HAP-1 (cell line): Measurements from ENCODE around the gene MDFI.

Experiments
- DNase-seq, 2 experiments: peaks; one replicate each; pipeline ENCODE4 v3.0.0-alpha.2; 2016 to 2020; ENCODE audit warnings: low spot score in 2 of 2
- H3K27me3 ChIP-seq: fragments of 250-450 bp; sonication (Bioruptor Pico); 2 replicates; pipeline ENCODE4 v1.5.1; 2020; ENCODE audit warnings: low read depth, mild to moderate bottlenecking, moderate library complexity
- H3K36me3 ChIP-seq: fragments of 250-450 bp; sonication (Bioruptor Pico); replicated peaks from 2 replicates; pipeline ENCODE4 v1.5.1; 2020; ENCODE audit warnings: mild to moderate bottlenecking
- H3K4me1 ChIP-seq: fragments of 250-450 bp; sonication (Bioruptor Pico); 2 replicates; pipeline ENCODE4 v1.5.1; 2020; ENCODE audit warnings: mild to moderate bottlenecking
- H3K4me3 ChIP-seq: fragments of 250-450 bp; sonication (Bioruptor Pico); 2 replicates; pipeline ENCODE4 v1.5.1; 2020; ENCODE audit warnings: mild to moderate bottlenecking, moderate library complexity
- H3K9me3 ChIP-seq: fragments of 250-450 bp; sonication (Bioruptor Pico); 2 replicates; pipeline ENCODE4 v1.5.1; 2020; ENCODE audit warnings: mild to moderate bottlenecking, moderate library complexity
- in situ Hi-C: fragments of 300-500 bp; cut with MboI; formaldehyde crosslinking; loops from 3 replicates; pipeline ENCODE4 v1.14.3; 2020; ENCODE audit warnings: low sequenced_read_pairs, inconsistent platforms, mixed read lengths

The MDFI gene

DNA sequence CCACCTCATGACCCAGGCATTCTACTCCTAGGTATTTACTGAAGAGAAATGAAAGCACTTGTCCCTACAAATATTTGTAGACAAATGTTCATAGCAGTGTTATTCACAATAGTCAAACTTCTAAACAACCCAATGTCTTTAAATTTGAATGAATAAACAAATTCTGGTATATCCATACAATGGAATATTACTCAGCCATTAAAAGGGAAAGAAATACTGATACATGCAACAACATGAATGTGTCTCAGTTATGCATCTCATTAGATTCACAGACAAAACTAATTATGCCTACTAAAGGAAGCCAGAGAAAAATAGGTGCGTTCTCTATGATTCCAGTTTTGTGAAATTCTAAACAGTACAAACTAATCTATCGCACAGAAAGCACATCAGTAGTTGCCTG, 30.7 kb downstream of the MDFI start:
- Histone ChIP-seq H3K9me3 (no peaks in the 10 kb centered on the region), H3K27me3 (peaks cover 3% of the 10 kb centered on the region; the same call in 1 of the 2 replicates), H3K4me3 (no peak overlapping the region), H3K36me3 (no peaks in the 10 kb centered on the region), H3K4me1 (no peaks in the 10 kb centered on the region)
- in situ Hi-C loops: no loop called here
- DNase-seq: no peak

DNA sequence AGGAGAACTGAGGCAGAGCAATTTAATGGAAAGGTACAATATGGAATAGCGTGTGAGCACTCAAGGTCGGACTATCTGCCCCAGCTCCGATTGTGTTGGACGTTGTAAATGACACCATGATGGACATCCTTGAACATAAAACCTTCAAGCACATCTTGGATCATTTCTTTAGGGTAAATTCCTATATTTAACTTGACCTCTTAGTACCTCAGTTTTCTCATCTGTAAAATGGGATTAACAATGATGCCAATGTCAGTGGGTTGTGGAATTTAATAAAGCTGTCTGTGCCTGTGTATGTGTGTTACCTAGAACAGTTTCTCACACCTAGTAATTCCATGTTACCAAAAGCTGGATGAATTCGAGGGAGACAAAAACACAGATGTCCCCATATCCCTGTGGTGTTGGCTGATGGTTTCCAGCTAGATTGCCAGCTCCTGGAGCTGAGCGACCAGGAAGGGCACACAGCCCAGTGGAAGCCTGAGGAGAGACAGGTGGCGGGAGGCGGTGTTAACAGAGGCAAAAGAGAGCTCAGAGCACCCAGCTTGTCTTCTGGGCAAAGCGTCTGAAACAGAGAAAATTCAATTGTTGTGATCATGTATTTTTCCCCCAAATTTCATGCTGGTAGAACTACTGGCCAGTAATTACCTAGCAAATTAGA, 32.6 kb downstream of the MDFI start:
- Histone ChIP-seq H3K27me3 (0 out of 2 replicates have a peak, but pooled peaks cover 3% of the 10 kb centered on the region), H3K4me3 (no peak overlapping the region), H3K4me1 (no peaks in the 10 kb centered on the region), H3K36me3 (no peaks in the 10 kb centered on the region), H3K9me3 (no peaks in the 10 kb centered on the region)
- no peak for DNase-seq
- in situ Hi-C loops: no loop called here

DNA sequence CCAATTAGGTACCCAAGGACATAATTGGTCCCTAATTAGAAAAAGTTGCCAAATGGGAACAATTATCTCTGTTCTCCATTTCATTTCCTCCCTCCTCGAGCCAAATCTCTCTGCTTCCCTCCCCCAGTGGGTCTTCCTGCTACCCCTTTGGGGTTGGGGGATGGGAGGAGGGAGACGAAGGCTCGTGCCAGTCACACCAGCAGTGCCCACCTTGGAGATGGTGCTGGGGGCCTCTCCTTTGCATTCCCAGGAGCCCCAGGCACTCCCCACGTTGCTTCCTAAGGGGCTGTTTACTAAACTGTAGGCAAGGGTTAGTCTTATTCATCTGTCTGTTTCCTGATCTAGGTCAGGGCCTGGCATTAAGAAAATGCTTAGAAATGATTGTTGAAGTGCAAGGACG, 33.1 kb downstream of the MDFI start:
- Histone ChIP-seq H3K4me3 (no peak overlapping the region), H3K9me3 (no peaks in the 10 kb centered on the region), H3K36me3 (no peaks in the 10 kb centered on the region), H3K27me3 (0 out of 2 replicates have a peak, but pooled peaks cover 3% of the 10 kb centered on the region), H3K4me1 (no peaks in the 10 kb centered on the region)
- in situ Hi-C loops: no loop called here
- DNase-seq: no peak

DNA sequence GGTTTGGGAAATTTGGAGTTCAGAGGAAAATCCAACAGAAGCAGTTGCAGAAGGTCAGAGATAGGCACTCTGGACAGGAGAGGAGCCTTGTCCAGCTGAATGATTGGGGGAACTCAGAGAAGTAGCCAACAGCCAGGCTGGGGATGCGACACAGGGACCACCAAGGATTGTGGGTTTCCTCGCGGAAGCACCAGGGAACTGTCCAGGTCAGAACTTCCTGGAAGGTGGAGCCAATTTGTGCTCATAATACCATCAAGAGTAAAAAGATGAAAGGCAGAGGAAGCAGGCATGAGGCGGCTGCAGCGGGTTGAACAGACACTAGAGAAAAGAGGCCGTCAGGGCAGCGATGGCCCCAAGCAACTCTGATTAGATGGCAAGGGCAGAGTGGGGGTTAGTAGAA, 33.7 kb downstream of the MDFI start:
- in situ Hi-C loops: no loop called here
- H3K9me3 ChIP-seq: no peaks in the 10 kb centered on the region
- no peak for DNase-seq
- no peak overlapping the region for H3K4me3 ChIP-seq
- H3K4me1 ChIP-seq: no peaks in the 10 kb centered on the region
- H3K27me3 ChIP-seq: 0 out of 2 replicates have a peak, but pooled peaks cover 3% of the 10 kb centered on the region
- H3K36me3 ChIP-seq: no peaks in the 10 kb centered on the region

DNA sequence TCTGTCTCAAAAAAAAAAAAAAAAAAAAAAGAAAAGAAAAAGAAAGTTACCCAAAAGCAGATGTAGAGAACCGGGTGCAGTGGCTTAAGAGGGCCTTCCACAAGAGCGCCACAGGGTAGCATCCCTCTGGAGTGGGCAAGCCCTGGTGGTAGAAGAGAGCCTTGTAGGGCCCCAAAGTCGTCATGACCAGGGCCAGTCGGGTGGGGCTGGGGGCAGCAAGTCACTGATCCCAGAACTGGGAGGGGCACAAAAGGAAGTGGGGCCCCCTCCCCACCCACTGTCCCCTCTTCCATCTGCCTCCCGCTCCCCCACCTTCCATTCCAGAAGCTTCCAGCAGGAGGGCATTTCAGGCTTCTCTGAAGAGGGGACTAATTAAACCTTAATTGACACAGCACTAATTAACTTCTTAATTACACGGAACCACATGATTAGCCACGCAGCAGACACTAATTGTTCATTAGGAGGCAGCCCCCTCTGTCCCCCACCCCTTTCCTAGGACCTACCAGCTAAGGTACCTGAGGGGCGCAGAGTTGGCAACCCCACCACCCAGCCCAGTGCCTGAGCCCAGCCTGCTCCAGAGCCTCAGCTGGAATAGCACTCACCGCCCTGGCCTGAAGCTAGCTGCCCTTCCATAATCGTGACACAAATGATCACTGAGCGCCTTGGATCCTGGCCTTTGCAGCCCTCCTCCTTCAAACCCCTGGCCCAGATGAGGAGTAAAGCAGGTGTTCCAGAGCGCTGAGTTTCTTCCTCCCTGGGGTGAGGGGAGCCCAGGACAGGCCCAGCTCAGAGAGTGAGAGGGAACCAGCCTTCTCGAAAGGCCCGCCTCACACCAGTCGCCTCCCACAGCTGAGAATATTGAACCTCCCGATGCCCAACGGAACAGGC, 34.8 kb downstream of the MDFI start:
- in situ Hi-C loops: no loop called here
- Histone ChIP-seq H3K36me3 (no peaks in the 10 kb centered on the region), H3K4me1 (no peaks in the 10 kb centered on the region), H3K9me3 (no peaks in the 10 kb centered on the region), H3K27me3 (no peaks in the 10 kb centered on the region), H3K4me3 (no peak overlapping the region)
- no peak for DNase-seq

DNA sequence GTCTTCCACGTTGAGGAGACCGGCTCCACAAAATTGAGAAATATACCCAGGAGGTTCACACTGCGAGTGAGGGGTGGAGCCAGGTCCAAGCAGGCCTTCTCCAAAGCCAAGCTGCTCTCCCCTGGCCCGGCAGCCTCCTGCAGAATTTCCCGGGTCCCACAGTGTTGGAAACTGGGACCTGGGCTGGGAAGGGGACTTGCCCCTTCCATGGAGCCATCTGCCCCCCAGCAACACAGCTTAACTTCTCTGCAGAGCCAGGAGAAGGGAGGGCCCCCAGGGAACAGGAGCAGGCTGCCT, 35.4 kb downstream of the MDFI start:
- H3K4me1 ChIP-seq: no peaks in the 10 kb centered on the region
- no peaks in the 10 kb centered on the region for H3K27me3 ChIP-seq
- H3K36me3 ChIP-seq: no peaks in the 10 kb centered on the region
- no peak for DNase-seq
- no peaks in the 10 kb centered on the region for H3K9me3 ChIP-seq
- no peak overlapping the region for H3K4me3 ChIP-seq
- in situ Hi-C loops: no loop called here

DNA sequence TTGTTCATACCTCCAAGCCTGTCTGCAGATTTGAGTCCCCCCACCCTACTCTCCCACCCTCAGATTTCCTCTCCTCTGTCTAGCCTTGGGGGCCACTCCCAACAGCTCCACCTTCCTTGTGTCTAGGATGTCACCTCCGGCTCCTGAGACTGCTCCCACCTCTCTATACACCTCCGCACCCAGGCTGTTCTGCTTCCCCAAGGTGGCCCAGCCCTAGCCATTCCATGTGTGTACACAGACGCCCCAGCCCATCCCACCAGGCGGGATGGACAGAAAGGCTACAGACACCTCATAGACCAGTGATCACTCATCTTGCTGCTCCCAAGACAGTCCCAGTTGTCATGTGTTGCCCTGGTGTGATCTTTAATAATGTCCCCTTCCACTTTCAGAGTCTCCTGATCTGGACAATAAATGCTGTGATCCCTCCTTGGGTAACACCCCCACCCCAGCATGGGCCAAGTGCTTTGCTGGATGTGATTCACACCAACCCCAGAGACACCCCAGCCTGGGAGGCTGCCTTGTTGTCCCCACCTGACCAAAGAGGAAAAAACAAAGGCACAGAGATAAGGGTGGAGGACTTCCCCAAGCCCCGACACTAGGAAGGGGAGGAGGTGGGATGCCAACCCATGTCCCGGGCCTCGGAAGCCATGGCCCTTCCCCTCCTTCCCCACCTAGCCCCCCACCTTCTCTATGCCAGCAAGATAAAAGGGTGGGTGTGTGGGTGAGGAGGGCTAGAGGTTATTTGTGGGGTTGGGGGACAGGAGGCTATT, 36.1 kb downstream of the MDFI start:
- no peaks in the 10 kb centered on the region for H3K36me3 ChIP-seq
- DNase-seq: no peak
- no peaks in the 10 kb centered on the region for H3K4me1 ChIP-seq
- in situ Hi-C loops: no loop called here
- H3K27me3 ChIP-seq: no peaks in the 10 kb centered on the region
- H3K9me3 ChIP-seq: no peaks in the 10 kb centered on the region
- H3K4me3 ChIP-seq: no peak overlapping the region

DNA sequence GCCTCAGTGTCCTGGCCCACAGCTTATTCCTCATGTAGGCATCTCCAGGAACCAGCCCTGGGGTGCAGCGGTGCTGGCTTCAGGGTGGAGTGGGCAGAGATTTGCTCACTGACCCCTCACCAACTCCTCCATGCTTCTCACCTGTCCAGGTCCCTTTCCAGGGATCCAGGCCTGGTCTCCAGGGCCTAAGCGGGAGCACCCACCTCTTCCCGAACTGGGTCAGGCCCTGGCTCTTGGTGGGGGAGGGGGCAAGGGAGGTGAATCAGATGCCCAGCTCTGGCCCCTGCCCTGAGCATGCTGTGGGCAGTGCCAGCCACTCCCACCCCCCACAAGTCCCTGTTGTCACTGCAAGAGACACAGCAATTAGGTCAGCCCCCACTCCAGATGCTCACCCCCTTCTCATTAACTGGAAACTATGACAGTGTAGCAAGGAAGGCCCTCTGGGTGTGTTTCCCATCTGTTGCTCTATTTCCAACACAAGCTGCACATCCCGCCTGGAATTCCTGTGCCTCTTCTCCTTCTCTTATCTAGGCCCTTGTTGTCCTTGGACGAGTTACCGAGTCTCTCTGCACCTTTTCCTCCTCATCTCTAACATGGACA, 37.0 kb downstream of the MDFI start:
- in situ Hi-C loops: no loop called here
- no peaks in the 10 kb centered on the region for H3K36me3 ChIP-seq
- no peaks in the 10 kb centered on the region for H3K4me1 ChIP-seq
- DNase-seq: no peak
- H3K9me3 ChIP-seq: no peaks in the 10 kb centered on the region
- H3K4me3 ChIP-seq: no peak overlapping the region
- H3K27me3 ChIP-seq: no peaks in the 10 kb centered on the region

DNA sequence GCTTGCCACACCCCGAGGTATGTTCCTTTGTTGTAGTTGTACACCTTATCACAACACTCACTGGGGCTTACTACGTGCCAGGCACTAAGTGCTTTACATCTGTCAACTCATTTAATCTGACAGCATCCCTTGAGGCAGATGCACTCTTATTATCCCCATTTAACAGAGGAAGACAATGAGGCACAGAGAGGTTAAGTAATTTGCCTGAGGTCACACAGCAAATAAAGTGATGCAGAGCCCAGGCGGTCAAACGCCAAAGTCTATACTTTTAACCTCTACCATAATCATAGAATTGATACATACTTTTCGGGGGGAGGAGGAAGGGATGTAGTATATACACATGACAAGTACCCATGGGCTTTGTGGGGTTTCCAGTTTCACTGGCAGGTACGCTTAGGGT, 37.7 kb downstream of the MDFI start:
- Histone ChIP-seq H3K4me3 (no peak overlapping the region), H3K27me3 (no peaks in the 10 kb centered on the region), H3K9me3 (no peaks in the 10 kb centered on the region), H3K36me3 (no peaks in the 10 kb centered on the region), H3K4me1 (no peaks in the 10 kb centered on the region)
- in situ Hi-C loops: no loop called here
- DNase-seq: no peak

DNA sequence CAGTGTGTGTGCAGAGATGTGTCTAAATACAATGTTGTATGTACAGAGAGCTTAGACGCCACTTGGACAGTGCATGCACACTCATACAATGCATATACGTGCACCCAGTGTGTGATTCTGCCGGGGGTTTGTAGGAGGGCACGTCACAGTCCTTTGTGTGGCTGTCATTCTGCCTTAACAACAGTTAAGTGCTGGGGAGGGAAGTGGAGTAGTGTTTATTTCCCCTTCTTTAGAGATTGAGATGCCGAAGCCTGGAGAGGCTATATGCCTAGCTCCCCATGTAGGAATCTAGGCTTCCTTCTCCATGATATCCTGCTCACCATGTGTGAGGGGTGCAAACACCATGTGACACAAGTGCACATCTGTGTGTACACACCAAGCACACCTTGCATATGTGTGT, 38.2 kb downstream of the MDFI start:
- Histone ChIP-seq H3K9me3 (no peaks in the 10 kb centered on the region), H3K4me3 (no peak overlapping the region), H3K4me1 (no peaks in the 10 kb centered on the region), H3K36me3 (no peaks in the 10 kb centered on the region), H3K27me3 (no peaks in the 10 kb centered on the region)
- in situ Hi-C loops: no loop called here
- DNase-seq: no peak

DNA sequence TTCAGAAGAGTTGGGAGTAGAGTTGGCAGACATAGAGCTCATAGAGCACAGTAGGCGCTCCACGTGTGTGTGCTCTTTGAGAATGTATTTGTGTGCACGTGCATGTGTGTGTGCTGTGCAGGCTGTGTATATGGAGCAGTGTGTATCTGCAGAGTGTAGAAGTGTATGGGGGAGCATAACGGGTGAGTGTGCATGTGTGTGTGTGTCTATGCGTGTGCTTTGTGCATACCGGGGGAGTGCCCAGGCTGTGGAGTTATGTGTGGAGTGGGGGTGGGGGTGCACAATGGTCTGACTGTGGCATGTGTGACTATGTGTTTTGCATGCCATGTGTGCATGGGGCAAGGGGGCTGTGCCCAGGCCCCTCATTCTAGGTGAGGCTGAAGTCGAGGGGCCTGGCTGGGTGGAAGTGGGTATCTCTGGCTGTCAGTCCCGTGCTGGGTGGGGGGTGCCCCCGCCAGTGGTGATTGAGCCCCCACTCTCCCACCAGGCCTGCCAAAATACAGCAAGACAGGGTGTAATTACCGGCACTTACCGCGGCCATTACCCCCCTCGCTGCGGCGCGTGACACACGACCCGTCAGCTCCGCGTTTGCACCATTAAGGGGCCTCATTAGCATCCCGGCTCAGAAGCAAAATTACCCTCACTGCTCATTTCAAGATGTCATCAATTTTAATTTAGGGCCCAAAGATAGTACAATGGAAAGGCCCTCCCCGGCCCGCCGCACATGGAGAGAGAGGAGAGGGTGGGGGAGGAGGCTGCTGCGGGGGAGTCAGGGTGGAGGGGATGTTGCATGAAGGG, 39.1 kb downstream of the MDFI start:
- Histone ChIP-seq H3K9me3 (no peaks in the 10 kb centered on the region), H3K4me1 (no peaks in the 10 kb centered on the region), H3K4me3 (no peak overlapping the region), H3K36me3 (no peaks in the 10 kb centered on the region), H3K27me3 (no peaks in the 10 kb centered on the region)
- in situ Hi-C loops: no loop called here
- no peak for DNase-seq

DNA sequence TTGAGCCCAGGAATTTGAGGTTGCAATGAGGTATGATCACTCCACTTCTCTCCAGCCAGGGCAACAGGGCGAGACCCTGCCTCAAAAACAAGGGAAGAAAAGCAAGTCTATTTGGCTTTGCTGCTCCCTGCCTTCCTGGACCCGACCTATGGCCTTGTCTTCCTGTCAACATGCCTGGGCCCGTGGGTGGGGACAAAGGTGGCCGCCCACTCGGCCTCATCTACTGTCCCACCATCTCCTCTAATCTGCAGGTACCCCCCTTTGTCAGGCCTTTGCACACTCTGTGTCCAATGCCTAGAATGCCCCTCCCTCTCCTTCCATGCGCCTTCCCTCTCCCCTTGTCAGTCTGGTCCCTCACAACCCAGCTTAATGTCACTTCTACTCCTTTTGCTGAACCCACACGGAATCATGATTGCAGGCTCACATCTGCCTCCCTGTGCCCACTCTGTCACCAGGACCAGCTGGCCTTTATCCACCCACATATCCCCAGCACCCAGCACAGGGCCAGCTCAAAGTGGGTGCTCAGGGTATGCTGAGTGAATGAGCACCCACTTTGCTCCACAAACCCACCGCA, 40.3 kb downstream of the MDFI start:
- H3K9me3 ChIP-seq: no peaks in the 10 kb centered on the region
- no peaks in the 10 kb centered on the region for H3K4me1 ChIP-seq
- H3K36me3 ChIP-seq: no peaks in the 10 kb centered on the region
- no peak for DNase-seq
- in situ Hi-C loops: no loop called here
- H3K27me3 ChIP-seq: no peaks in the 10 kb centered on the region
- H3K4me3 ChIP-seq: no peak overlapping the region

DNA sequence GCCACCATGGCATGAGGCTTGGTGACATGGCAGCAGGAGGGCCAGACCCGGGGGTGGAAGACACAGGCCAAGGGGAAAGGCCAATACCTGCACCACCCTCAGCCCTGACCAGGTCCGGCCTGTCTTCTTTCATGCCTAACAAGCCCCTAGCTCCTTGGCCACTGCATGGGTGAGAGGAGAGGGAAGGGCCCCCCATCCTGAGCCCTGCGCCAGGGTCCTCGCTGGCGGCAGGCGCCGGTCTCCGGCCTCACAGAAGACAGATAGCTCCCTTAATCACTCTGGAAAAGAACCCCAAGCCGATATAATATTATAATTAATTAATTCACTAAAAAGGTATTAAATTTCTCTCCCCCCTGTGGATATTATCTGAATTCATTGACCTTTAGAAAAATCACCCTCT, 41.4 kb downstream of the MDFI start:
- in situ Hi-C loops: loop anchor here (5.0 kb wide), 2 partner anchors 82 to 307 kb away; no protein-coding TSS in a partner anchor
- no peak for DNase-seq
- Histone ChIP-seq H3K36me3 (no peaks in the 10 kb centered on the region), H3K4me1 (no peaks in the 10 kb centered on the region), H3K9me3 (no peaks in the 10 kb centered on the region), H3K4me3 (no peak overlapping the region), H3K27me3 (no peaks in the 10 kb centered on the region)
